Ishikawa (cell line): Measurements from ENCODE around the gene ERVMER34-1.

ENCODE experiments used
- CEBPB ChIP-seq: IDR thresholded peaks from 2 replicates; pipeline ENCODE4 v1.6.1; 2012
- CREB1 ChIP-seq: IDR thresholded peaks from 2 replicates; pipeline ENCODE4 v1.6.1; 2012; ENCODE audit warnings: low read depth
- EGR1 ChIP-seq: IDR thresholded peaks from 2 replicates; pipeline ENCODE4 v1.6.1; 2012
- EP300 ChIP-seq: IDR thresholded peaks from 2 replicates; pipeline ENCODE4 v1.6.1; 2012; ENCODE audit warnings: borderline replicate concordance
- FOXM1 ChIP-seq: IDR thresholded peaks from 2 replicates; pipeline ENCODE4 v1.6.1; 2012; ENCODE audit warnings: low read depth, borderline replicate concordance
- MAX ChIP-seq: IDR thresholded peaks from 2 replicates; pipeline ENCODE4 v1.6.1; 2012
- NFIC ChIP-seq: IDR thresholded peaks from 2 replicates; pipeline ENCODE4 v1.6.1; 2012
- RAD21 ChIP-seq: IDR thresholded peaks from 2 replicates; pipeline ENCODE4 v1.6.1; 2012; ENCODE audit warnings: low read depth
- REST ChIP-seq: IDR thresholded peaks from 2 replicates; pipeline ENCODE4 v1.6.1; 2012; ENCODE audit warnings: low read depth, mild to moderate bottlenecking
- TAF1 ChIP-seq: IDR thresholded peaks from 2 replicates; pipeline ENCODE4 v1.6.1; 2012; ENCODE audit warnings: low read depth, mild to moderate bottlenecking
- TCF12 ChIP-seq: IDR thresholded peaks from 2 replicates; pipeline ENCODE4 v1.6.1; 2012; ENCODE audit warnings: low read depth
- TEAD4 ChIP-seq: IDR thresholded peaks from 2 replicates; pipeline ENCODE4 v1.6.1; 2012
- USF1 ChIP-seq: IDR thresholded peaks from 2 replicates; pipeline ENCODE4 v1.6.1; 2012
- YY1 ChIP-seq: IDR thresholded peaks from 2 replicates; pipeline ENCODE4 v1.6.1; 2012; ENCODE audit warnings: low read depth
- ZBTB7A ChIP-seq: IDR thresholded peaks from 2 replicates; pipeline ENCODE4 v1.6.1; 2012; ENCODE audit warnings: low read depth

The ERVMER34-1 gene

GRCh38 chr4:52711834-52712250 lies 39.4 kb downstream of the ERVMER34-1 start:
- no peak for TF ChIP-seq TCF12
- peak; percentile 79; the same call in 1 of the 2 replicates for TF ChIP-seq YY1
- peak; percentile 93 for TF ChIP-seq MAX
- no peak for TF ChIP-seq CEBPB
- no peak for TF ChIP-seq FOXM1

GRCh38 chr4:52711272-52711671 lies 40.0 kb downstream of the ERVMER34-1 start:
- TF ChIP-seq REST (no peak), TCF12 (no peak), USF1 (no peak), CEBPB (no peak), EGR1 (no peak), TAF1 (no peak), EP300 (no peak), CREB1 (no peak), YY1 (no peak), MAX (no peak), TEAD4 (no peak), FOXM1 (no peak), NFIC (no peak), RAD21 (no peak), ZBTB7A (no peak)

GRCh38 chr4:52709155-52709554 lies 42.1 kb downstream of the ERVMER34-1 start:
- peak; percentile 33; the same call in 1 of the 2 replicates for TF ChIP-seq REST
- no peak for TF ChIP-seq CREB1

GRCh38 chr4:52704661-52705060 lies 46.6 kb downstream of the ERVMER34-1 start:
- no peak for TF ChIP-seq TEAD4
- TF ChIP-seq EGR1 = no peak
- no peak for TF ChIP-seq YY1
- no peak for TF ChIP-seq NFIC
- TF ChIP-seq MAX = no peak
- TF ChIP-seq CREB1 = no peak
- TF ChIP-seq ZBTB7A = no peak
- TF ChIP-seq REST = no peak

GRCh38 chr4:52704133-52704532 lies 47.1 kb downstream of the ERVMER34-1 start:
- TF ChIP-seq TAF1 = no peak
- TF ChIP-seq CEBPB = no peak
- TF ChIP-seq YY1 = no peak
- no peak for TF ChIP-seq NFIC
- TF ChIP-seq USF1 = no peak
- no peak for TF ChIP-seq CREB1
- no peak for TF ChIP-seq TEAD4
- TF ChIP-seq ZBTB7A = no peak
- no peak for TF ChIP-seq RAD21
- no peak for TF ChIP-seq FOXM1
- no peak for TF ChIP-seq EP300
- TF ChIP-seq MAX = no peak
- TF ChIP-seq REST = no peak
- no peak for TF ChIP-seq TCF12
